ENCODE data around the gene MGLL. TPM values are rescaled to one million over a fixed set of nuclear protein-coding genes. Genes with fewer than 3 reads are reported as not detected.

MGLL gene
- total RNA-seq, 1 experiment from 2014 or later, result 2.1 TPM

- H3K36me3 ChIP-seq (ENCODE audit: control insufficient read depth, insufficient read depth, low read length), result no peaks in the 10 kb centered on the region
- H3K27ac ChIP-seq (ENCODE audit: low read length), result no peak overlapping the region
- ATAC-seq (peak; percentile 80), DNase-seq (ENCODE audit: low read depth, low spot score) (no peak)
- ChIA-PET CTCF (interaction anchor here (0.6 kb wide), 1 partner anchor 12 kb away, joined by 7 read pairs; no protein-coding TSS in a partner anchor), POLR2A (no interaction called here)
- H3K27me3 ChIP-seq (ENCODE audit: control insufficient read depth, insufficient read depth, low read length), result no peaks in the 10 kb centered on the region
- BruUV-seq (replicated peaks), result no TSS peak
- no peaks in the 10 kb centered on the region for H3K4me1 ChIP-seq (ENCODE audit: control insufficient read depth, insufficient read depth, low read length)
- in situ Hi-C loops (cut with HindIII; ENCODE audit: low pct_unique_long_range_greater_than_20kb, low sequenced_read_pairs), result no loop called here
- H3K4me3 ChIP-seq (ENCODE audit: low read depth in 2 of 2, low read length in 2 of 2), result no peak overlapping the region
- H3K9me3 ChIP-seq (ENCODE audit: control insufficient read depth, insufficient read depth, low read depth, low read length), result no peaks in the 10 kb centered on the region
- TF ChIP-seq CTCF (IDR thresholded peaks at IDR 0.05) (peak; percentile 2; the same call in 1 of the 2 replicates), TCF7L2 (IDR thresholded peaks at IDR 0.05; ENCODE audit: low read depth, low read length) (no peak), POLR2AphosphoS5 (IDR thresholded peaks at IDR 0.05; ENCODE audit: low read depth, low read length) (no peak)
- intact Hi-C loops (cut with micrococcal nuclease; ENCODE audit: unreplicated experiment), result loop anchor here (5.0 kb wide), 1 partner anchor 119 kb away; no protein-coding TSS in a partner anchor
Measured at GRCh38 chr3:127853681-127854080, 31.4 kb upstream of the MGLL start.

GRCh38 chr3:127851899-127852298 lies 29.6 kb upstream of the MGLL start:
- in situ Hi-C loops (cut with HindIII; ENCODE audit: low pct_unique_long_range_greater_than_20kb, low sequenced_read_pairs), result no loop called here
- DNase-seq (ENCODE audit: low read depth, low spot score), result no peak
- TF ChIP-seq POLR2AphosphoS5 (IDR thresholded peaks at IDR 0.05; ENCODE audit: low read depth, low read length) (no peak), REST (IDR thresholded peaks at IDR 0.05; ENCODE audit: insufficient read depth in 1 of 2, low read depth in 2 of 2, low read length in 1 of 2) (no peak), TCF7L2 (IDR thresholded peaks at IDR 0.05; ENCODE audit: low read depth, low read length) (no peak)

GRCh38 chr3:127849368-127849767 lies 27.1 kb upstream of the MGLL start:
- POLR2A ChIA-PET, result no interaction called here

More at GRCh38 chr3:127851899-127852298, 29.6 kb upstream of the MGLL start:
- no peaks in the 10 kb centered on the region for H3K9me3 ChIP-seq (ENCODE audit: control insufficient read depth, insufficient read depth, low read depth, low read length)
- no peaks in the 10 kb centered on the region for H3K4me1 ChIP-seq (ENCODE audit: control insufficient read depth, insufficient read depth, low read length)
- CTCF ChIA-PET, result no interaction called here
- no peak overlapping the region for H3K27ac ChIP-seq (ENCODE audit: low read length)
- no peak for ATAC-seq
- H3K27me3 ChIP-seq (ENCODE audit: control insufficient read depth, insufficient read depth, low read length), result peaks cover 13% of the 10 kb centered on the region
- no TSS peak for BruUV-seq (replicated peaks)
- intact Hi-C loops (cut with micrococcal nuclease; ENCODE audit: unreplicated experiment), result loop anchor here (5.0 kb wide), 1 partner anchor 120 kb away; no protein-coding TSS in a partner anchor
- POLR2A ChIA-PET, result no interaction called here
- no peak overlapping the region for H3K4me3 ChIP-seq (ENCODE audit: low read depth in 2 of 2, low read length in 2 of 2)
- H3K36me3 ChIP-seq (ENCODE audit: control insufficient read depth, insufficient read depth, low read length), result no peaks in the 10 kb centered on the region

More at GRCh38 chr3:127849368-127849767, 27.1 kb upstream of the MGLL start:
- ATAC-seq (no peak), DNase-seq (ENCODE audit: low read depth, low spot score) (no peak)
- intact Hi-C loops (cut with micrococcal nuclease; ENCODE audit: unreplicated experiment), result no loop called here
- no TSS peak for BruUV-seq (replicated peaks)
- no peak overlapping the region for H3K27ac ChIP-seq (ENCODE audit: low read length)
- H3K9me3 ChIP-seq (ENCODE audit: control insufficient read depth, insufficient read depth, low read depth, low read length), result no peaks in the 10 kb centered on the region
- TF ChIP-seq REST (IDR thresholded peaks at IDR 0.05; ENCODE audit: insufficient read depth in 1 of 2, low read depth in 2 of 2, low read length in 1 of 2) (no peak), POLR2AphosphoS5 (IDR thresholded peaks at IDR 0.05; ENCODE audit: low read depth, low read length) (no peak), SIN3A (IDR thresholded peaks at IDR 0.05; ENCODE audit: borderline replicate concordance, insufficient read depth, low read depth, low read length) (no peak), CTCF (IDR thresholded peaks at IDR 0.05) (no peak), TCF7L2 (IDR thresholded peaks at IDR 0.05; ENCODE audit: low read depth, low read length) (no peak)
- CTCF ChIA-PET, result no interaction called here
- in situ Hi-C loops (cut with HindIII; ENCODE audit: low pct_unique_long_range_greater_than_20kb, low sequenced_read_pairs), result loop anchor here (10.0 kb wide), 1 partner anchor 105 kb away; no protein-coding TSS in a partner anchor
- no peaks in the 10 kb centered on the region for H3K4me1 ChIP-seq (ENCODE audit: control insufficient read depth, insufficient read depth, low read length)
- peaks cover 18% of the 10 kb centered on the region for H3K27me3 ChIP-seq (ENCODE audit: control insufficient read depth, insufficient read depth, low read length)
- no peaks in the 10 kb centered on the region for H3K36me3 ChIP-seq (ENCODE audit: control insufficient read depth, insufficient read depth, low read length)
- H3K4me3 ChIP-seq (ENCODE audit: low read depth in 2 of 2, low read length in 2 of 2), result no peak overlapping the region
